SKM-1 treated with dmso at 0.1 percent for 144 hours (cell line): Measurements from ENCODE around the gene TWIST2.

ENCODE experiments used
- DNase-seq: peaks from one replicate; lab custom pipeline; 2025; ENCODE audit not compliant: unreplicated experiment; lab: John Stamatoyannopoulos, UW

Gene TWIST2

DNA sequence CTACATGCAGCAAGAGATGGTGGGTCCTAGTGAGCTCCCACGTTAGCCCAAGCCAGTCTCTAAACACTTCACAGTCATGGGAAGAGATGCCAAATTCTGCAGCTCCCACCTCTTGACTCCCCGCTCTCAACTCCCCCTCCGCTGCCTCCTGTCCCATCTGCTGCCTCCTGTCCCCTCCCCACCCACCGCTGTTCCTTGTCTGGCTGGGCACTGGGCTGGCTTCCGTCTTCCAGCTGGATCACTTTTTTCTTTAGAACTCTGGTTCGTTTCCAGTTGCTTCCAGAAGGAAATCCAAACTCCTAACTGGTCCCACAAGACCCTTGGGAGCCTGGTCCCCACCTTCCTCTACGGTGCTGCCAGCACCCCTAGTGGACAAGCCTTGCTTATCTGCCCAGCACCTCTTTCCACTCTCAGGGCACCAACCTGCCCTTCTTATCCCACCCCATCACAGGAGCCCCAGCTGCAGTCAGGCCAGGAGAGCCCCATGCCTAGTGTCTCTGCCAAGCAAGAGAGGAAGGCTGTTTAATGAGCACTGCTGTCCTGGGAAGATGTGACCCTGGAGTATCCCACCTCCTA lies 12.1 kb upstream of the TWIST2 start:
- no peak for DNase-seq

DNA sequence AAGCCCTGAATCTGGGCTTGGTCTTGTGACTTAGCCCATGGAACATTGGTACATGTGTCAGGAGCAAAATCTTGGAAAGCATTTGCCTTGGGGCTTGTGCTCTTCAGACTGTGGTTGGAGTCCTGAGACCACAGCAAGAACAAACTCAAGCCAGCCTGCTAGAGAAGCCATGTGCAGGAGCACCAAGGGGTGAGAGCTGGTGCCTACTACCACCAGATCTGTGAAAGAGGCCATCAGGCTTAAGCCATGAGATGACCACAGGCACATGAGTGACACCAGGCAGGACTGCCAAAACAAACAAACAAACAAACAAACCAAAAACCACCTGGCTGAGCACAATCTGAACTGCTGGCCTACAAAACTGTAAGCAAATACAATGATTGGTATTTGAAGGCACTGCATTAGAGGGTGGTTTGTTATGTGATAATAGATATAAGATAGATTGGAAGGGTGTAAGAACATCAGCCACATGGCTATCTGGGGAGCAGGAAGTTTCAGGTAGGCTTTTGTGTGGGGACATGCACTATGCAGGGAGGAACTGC lies 9.0 kb upstream of the TWIST2 start:
- DNase-seq: no peak

- DNase-seq: no peak
These were observed 8.5 kb upstream of the TWIST2 start for GRCh38 chr2:238839428-238839827.

- DNase-seq: no peak
These were observed 6.2 kb upstream of the TWIST2 start for GRCh38 chr2:238841542-238842164.

GRCh38 chr2:238843476-238843875 lies 4.4 kb upstream of the TWIST2 start:
- DNase-seq: no peak

DNA sequence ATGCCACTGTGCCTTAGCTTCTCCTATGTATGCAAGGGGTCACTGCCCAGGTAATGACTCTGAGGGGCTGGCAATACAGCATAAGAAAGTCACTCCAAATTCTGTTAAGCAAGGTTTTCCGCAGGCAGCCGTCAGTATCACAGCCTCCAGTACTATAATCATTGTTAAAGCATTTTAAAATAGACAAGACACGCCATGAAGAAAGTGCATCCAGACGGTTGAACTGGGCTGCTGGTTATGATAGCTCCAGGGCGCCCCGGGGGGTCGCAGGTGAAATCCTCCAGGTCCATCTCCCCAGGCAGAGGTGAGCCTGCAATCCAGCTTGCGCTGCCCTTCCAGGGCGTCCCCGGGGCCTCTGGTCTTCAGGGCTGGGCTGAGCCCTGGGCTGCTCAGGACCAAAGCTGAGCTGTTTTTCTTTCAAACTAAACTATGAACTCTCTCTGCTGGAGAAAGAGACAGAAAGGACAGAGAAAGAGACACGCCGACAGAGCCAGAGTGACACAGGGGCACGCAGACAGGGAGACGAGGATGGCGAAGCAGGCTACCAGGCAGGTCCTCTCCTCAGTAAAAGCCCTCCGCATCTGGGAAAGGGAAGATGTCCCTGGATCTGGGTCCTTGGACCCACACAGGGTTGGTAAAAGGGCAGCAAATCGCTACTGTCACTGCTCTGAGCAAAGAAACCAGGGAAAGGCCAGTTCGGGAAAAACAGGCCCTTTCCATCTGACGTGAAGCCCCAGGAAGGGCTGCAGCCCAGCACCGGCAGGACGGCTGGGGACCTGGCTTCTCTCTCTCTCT lies 2.1 kb upstream of the TWIST2 start:
- no peak for DNase-seq

DNA sequence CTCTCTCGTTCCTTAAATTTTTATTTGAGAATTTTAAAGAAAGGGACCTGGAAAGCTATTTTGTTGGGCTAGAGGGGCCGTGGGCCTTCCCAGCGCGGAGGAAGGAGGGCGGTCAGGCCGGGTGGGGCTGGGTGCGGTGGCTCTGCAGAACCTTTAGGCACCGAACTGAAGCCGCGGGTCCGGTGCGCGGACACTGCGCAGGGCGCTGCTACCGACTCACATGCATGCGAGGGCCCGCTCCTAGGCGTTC lies 1.6 kb upstream of the TWIST2 start:
- DNase-seq: no peak

DNA sequence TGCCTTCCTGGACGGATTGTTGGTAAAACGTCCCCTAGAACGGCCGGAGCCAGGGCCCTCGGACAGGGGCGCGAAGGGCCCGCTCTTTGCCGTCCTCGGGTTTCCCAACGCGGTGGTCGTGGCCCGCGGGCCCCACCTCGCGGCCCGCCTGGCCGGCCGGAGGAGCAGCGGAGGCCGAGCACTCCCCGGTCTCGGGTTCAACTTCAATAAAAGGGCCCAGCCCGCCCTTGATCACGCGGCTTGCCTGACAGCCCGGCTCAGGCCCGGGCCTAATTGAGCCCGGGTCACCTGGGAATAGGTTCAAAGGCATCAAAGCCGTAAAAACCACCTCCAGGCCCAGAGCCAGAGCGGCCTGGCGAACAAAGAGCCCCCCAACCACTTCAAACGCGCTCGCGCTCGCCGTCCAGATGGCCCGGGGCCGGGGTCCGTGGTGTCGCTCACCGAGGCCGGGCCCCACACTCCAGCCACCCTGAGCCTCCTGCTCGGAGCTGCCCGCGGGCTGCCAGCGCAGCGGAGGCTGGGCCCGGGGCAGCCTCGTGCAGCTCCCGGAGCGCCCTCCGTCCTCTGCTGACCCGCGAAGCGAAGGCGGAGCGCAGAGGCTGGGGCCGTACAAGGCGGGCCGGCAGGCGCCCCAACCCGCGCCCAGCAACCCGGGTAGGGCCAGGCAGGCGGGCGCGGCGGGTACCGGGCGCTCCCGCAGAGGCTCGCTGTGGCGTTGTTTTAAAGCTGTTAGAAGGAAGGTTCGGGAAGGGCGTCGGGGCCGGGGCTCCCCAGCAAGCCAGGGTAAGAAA lies 1.1 kb upstream of the TWIST2 start:
- no peak for DNase-seq

DNA sequence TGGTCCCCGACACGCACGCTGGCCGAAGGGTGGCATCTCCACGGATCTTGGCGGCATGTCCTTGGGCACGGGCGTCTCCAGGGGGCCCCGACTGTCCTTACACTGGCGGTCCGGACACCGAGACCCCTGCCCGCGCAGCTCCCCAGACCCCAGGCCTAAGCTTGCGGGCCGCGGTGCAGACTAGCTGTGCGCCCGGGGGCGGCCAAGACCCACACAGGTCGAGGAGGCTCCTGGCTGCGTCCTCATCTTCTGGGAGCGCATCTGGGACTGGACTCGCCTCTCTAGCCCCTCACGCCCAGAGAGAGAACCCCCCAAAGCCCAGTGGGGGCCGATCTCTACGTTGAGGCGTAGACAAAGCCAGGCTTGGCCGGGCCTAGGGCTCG lies 475 bp upstream of the TWIST2 start:
- DNase-seq: no peak

DNA sequence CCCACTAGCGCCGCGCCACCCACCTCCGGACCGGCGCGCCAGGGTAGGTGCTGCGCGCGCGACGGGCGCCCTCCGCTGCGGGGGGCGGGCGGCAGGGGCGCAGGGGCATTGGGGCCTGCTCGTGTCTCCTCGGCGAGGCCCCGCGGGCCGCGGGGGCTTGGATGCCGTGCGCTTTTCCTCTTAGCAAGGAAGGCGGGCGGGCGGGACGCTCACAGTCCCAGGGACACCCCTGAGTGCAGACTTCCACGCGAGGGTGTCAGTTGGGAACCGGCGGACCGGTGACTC lies 748 bp downstream of the TWIST2 start:
- no peak for DNase-seq

GRCh38 chr2:238848976-238849853 lies 1.3 kb downstream of the TWIST2 start:
- no peak for DNase-seq

DNA sequence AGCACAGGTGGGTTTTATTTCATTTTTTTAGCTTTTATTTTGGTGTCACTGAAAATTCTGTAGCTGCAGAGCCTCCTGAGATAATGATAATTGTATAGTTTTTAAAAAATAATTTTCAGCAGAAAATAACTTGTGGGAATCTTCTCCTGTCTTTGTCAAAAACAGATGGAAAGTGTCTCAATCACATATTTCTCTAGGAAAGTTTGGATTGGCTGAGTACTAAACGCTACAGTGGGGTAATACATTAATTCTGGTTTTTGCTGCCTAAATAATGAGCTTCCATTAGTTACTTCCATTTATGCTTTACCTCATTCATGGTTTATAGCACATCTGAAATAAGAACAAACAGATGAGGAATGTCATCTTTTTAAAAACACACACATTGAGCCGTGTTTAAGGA lies 2.2 kb downstream of the TWIST2 start:
- DNase-seq: no peak

- no peak for DNase-seq
These were observed 3.1 kb downstream of the TWIST2 start for GRCh38 chr2:238851026-238851425.

DNA sequence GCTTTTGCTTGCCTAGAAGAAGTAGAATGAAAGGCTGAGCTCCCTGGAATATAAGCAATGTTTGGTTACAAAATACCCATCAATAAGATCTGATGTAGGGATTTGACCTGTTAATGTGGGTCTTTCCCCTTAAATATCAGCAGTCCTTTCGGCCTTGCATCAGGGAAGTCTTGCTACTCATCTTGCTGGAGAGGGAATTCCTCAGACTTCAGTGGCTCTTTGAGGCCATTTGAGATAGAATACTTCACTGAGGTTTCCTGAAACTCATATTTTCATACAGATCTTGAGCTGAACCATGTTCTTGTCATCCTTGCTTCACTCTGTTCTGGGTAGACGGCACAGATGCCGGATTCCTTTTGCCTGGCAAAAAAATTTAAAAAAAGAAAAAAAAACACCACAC lies 3.9 kb downstream of the TWIST2 start:
- DNase-seq: no peak

- DNase-seq: no peak
These were observed 4.5 kb downstream of the TWIST2 start for GRCh38 chr2:238852206-238852869.

- DNase-seq: no peak
These were observed 5.3 kb downstream of the TWIST2 start for GRCh38 chr2:238853218-238853617.

GRCh38 chr2:238853721-238854120 lies 5.8 kb downstream of the TWIST2 start:
- no peak for DNase-seq

DNA sequence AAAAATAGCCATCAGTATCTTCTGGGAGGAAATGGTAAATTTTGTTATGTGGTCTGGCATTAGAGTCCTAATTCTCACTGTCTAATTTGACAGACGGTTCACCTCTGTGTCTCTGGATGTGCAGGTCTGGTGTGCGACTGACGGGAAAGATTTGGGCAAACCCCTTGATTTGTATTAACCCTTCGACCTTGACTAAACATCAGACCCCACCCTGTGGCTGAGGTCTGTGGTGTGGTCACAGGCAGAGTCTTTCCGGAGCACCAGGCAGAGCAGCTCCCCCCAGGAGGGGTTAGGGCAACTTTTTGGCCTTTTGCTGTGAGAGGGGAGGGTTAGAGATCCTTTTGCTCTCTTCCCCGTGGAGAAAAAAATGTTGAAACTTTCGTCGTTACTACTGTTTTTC lies 6.4 kb downstream of the TWIST2 start:
- DNase-seq: no peak

GRCh38 chr2:238854699-238855229 lies 6.9 kb downstream of the TWIST2 start:
- DNase-seq: no peak

GRCh38 chr2:238855299-238855698 lies 7.4 kb downstream of the TWIST2 start:
- no peak for DNase-seq
